HG03064 (cell line): ENCODE measurements around the gene ATP9A.
"Not testable (repeated sequence)": the region's sequence is repeated elsewhere in the genome, so short reads cannot be mapped to it uniquely, and the experiment has no call there.

ENCODE experiments used
- ATAC-seq: cut with Tn5 transposase; IDR thresholded peaks from one replicate; pipeline ENCODE4 v1.9.1; 2021; ENCODE audit warnings: low read depth; ENCODE audit not compliant: unreplicated experiment

Gene ATP9A

DNA sequence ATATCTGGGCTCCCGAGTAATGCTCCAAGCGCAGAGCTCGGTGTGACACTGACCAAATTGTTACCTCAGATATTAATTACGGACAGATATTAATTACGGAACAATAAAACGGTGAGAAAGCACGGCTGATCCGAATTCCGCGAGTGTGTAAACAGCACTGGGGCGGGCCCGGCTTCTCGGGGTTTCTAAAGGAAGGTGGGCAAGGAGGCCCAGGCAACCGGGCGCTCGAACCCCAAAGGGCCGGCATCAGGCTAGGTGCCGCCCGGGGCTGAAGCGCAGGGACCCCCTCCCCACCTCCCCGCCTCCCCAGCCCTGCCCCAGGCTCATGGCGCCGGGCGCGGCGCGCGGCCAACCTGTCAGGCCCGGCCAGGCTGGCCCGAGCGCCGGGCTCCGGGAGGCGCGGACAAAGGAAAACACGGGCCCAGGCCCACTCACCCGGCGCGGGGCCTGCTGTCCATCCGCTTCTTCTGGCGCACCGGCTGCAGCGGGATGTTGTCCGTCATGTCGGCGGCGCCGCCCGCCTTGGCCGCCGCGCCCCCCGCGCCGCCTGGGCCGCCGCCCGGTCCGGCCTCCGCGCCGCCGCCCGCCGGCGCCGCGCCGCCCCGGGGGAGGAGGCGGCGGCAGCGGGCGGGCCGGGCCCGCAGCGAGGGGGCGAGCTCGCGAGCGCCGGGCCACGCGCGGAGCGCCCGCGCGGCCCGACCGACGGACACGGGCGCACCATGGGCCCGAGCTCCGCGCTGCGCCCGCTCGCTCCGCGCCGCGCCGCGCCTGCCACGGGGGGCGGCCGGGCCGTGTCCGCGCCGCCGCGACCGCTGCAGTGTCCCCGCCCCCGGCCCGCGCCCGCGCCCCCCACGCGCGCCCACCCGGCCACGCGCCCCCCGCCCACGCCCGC is at the start of gene ATP9A:
Gene ATP9A (minus strand): TSS at position 524 of the 892 bp plus-strand sequence. CDS start 21 bp downstream, at position 503.
- no peak for ATAC-seq

DNA sequence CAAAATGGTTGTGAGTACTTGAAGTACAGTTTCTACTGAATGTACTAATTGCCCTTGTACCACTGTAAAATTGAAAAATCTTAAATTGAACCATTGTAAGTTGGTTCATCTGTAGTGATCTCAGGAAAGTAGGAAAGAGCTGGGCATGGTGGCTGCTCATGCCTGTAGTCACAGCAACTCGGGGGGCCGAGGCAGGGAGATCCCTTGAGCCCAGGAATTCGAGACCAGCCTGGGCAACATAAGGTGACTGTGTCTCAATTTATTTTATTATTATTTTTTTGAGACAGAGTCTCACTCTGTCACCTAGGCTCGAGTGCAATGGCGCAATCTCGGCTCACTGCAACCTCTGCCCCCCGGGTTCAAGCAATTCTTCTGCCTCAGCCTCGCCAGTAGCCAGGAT is 48.7 kb upstream of the ATP9A start:
- ATAC-seq = not testable (repeated sequence)

GRCh38 chr20:51815383-51816076 is 47.3 kb upstream of the ATP9A start:
- ATAC-seq = no peak

DNA sequence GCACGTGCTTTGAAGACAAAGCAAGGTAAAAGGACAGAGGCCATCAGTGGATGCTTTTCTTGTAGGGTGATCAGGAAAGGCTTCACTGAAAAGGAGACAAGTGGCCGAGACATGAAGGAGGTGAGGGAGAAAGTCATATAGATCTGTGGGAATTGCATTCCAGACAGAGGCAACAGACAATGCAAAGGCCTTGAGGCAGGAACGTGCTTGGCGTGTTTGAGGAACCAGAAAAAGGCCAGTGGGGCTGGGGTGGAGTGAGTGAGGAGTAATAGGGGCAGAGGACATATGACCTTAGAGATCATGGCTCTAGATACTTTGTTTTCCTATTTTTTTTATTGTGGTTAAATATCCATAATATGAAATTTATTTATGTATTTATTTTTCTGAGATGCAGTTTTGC is 44.7 kb upstream of the ATP9A start:
- ATAC-seq = no peak

GRCh38 chr20:51811514-51812128 is 43.4 kb upstream of the ATP9A start:
- ATAC-seq = no peak

DNA sequence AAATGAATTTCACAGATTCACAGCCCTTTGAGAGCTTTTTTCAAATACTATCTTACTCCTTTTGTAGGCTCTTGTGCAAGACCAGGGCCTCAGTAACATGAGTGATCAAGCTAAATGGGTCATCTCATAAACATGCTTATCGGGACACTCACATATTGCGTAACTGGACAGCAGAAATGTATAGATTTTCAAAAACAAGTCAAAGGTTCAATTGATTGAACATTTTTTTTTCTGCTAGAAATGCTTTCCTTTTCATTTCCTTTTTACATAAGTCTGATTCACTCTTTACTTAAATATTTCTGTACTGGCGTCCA is 42.8 kb upstream of the ATP9A start:
- ATAC-seq = no peak

DNA sequence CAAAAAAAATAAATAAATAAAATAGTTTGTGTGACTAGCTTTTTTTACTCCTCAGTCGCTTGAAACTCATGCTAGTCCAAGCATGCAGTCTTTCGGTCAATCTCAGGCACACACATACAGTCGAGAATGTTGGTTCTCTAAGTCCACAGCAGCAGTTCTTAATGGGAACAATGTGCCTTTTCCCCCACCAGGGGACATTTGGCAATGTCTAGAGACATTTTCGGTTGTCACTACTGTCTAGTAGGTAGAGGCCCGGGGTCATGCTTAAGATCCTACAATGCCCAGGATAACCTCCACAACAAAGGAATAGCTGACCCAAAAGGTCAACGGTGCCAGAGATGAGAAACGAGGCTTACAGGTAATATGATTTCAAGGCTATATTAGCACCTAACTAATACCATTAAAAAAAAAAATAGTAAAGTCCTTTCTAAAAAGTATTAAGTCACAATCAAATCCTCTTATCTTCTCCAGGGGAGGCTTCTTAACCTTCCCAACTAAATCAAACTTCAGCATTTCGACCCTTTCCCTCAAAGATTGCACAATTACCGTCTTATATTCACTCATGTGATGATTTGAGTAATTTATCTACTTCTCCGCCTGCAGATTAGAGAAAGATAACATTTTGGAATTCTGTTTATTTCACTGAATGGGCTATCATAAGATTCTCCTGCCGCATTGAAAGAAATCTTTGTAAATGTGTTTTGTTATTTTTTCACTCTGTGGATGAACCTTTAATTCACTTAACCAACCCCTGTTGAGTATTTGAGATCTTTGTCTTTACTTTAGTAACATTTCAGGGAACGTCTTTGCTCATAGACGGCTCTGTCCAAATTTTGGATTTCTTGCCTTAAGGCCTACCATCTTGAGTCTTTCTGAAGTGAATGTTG is 42.2 kb upstream of the ATP9A start:
- ATAC-seq = no peak

DNA sequence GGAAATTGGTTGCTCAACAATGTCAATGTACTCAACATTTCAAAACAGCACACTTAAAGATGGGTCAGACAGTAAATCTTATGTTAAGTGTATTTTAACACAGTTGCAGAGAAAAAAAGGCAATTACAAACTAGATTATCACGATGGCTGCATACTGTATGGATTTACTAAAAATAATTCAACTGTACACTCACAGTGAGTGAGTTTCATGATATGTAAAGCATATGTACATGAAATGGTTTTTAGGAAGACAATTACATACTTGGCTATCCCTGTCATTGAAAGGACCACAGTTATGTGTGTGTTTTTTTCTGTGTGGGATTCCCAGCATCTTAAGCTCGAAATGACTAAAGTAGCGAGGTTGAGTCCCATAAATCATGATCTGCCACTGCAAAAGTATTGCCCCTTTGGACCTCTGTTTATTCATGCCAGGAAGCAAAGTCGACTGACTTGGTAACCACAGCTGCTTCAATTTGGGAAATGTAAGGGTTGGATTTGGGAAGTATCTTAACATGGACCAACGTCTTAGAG is 39.6 kb upstream of the ATP9A start:
- no peak for ATAC-seq

- ATAC-seq = no peak
Measured at GRCh38 chr20:51804754-51805153, 36.6 kb upstream of the ATP9A start.

GRCh38 chr20:51803148-51803854 is 35.1 kb upstream of the ATP9A start:
- no peak for ATAC-seq

GRCh38 chr20:51802170-51802751 is 34.1 kb upstream of the ATP9A start, which contains the start of gene SALL4:
SALL4 (minus strand) TSS chr20:51802521; CDS start chr20:51802408, 113 bp downstream.
- no peak for ATAC-seq

DNA sequence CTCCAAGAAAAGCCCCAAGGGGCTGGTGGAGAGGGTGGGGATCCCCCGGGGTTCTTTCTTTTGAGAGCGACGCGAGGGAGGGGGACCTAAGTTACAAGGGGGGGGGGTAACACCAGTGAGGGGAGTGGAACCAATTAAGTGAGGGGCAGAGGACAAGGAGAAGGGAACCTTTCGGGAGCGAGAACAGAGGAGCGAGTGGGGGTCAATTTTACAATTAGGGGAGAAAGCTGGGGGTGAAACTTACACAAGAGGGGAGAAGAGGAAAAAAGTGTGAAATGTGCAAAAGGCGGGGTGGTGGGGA is 33.6 kb upstream of the ATP9A start:
- ATAC-seq = no peak

DNA sequence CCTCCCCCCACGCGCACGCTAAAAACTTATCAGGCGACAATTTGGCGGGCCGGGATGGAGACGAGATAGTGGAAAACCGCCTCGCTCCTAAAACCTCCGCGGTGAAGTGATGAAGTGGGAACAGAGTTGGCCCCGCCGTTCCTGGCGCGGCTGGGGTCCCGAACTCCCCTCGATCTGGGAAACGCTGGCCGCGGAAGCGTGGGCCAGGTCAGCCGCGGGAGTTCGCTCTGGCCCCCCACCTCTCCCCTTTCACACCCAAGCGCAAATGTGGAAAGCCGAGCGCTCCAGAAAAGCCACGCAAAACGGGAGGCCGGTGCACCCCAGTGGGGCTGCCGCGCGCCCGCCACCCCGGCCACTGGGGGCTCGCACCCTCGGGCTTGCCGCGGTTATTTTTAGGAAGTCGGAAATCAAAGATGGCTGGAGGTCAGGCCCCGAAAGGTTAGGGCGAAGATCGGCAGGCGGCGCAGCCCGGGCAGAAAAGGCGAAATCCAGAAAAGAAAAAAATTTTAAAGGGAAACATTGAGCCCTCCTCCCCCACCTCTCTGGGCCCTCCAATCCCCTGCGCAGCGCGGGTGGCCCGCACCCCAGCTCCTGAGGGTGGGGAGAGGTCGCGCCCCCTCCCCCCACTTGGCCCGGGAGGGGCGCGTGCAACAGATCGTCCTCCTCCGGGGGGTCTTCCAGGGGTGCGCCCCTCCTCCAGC is 33.1 kb upstream of the ATP9A start:
- ATAC-seq = no peak

DNA sequence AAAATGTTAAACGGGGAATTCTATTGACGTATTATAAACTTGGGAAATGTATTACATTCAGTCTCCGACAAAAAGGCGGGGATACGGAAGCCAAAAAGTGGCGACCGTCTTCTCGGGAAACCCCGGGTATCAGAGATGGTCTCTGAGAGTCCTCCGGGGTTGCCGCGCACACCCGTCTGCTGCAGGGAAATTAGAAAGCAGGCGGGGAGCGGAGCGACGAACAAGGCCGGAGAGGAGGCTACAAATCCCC is 32.6 kb upstream of the ATP9A start:
- ATAC-seq = no peak

- ATAC-seq = no peak
Measured at GRCh38 chr20:51800060-51800871, 32.1 kb upstream of the ATP9A start.

DNA sequence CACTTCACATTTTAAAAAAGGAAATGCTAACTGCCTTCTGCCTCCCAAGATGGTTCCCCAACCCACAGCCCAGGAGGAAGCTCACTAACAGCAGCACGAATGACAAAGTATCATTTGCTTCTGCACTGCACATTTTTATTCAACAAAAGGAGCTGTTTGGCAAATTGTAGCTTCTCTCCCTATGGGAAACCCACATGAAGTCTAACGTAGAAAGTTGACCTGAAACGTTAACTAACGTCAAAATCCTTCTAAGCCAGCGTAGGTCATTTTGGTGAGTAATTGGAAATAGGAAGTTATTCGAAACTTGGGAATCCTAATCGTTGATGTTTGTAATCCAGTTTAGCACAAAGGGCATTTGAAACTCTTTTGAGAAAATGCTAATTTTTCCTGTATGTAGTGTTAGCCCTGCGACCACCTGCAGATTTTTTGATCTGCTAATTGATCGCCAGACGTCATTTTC is 31.2 kb upstream of the ATP9A start:
- ATAC-seq = no peak

DNA sequence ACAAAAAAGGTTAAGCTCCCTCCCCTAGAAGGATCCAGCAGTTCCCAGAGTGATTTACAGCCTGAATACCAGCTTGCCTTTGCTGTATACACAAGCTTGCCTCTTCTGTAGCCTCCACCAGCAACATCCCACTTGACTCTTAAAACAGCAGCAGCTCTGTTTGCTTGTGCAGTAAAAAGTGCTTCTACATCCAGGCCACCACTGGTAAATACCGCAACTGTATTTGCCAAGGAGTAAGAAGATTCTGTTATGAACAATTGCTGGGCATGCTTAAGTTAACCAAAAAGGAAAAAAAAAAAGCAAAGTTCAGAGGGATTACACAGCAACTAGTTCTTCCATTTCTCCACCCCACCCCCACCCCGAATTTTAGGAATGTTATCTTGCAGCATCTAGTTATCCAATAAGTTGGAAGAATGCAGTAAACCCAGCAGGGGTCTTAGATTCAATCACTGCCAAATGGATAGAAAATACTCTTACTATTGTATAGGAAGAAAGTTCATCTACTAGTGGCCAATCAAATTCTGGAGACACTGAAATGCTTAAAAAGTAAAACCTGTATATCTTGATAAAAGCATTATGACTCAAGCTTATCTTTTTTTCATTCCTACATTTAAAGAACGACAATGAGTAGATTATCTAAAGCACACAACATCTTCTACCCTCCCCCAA is 29.3 kb upstream of the ATP9A start:
- no peak for ATAC-seq

GRCh38 chr20:51796340-51796739 is 28.1 kb upstream of the ATP9A start:
- no peak for ATAC-seq
